CD8-positive, alpha-beta memory T cell (primary cell): ENCODE measurements around the gene GNPTG. TPM values are rescaled to one million over a fixed set of nuclear protein-coding genes. Genes with fewer than 3 reads are reported as not detected.

Experiments used
- CTCF ChIA-PET: fragments of 350-600 bp; sonication (Branson Sonifier 250); formaldehyde crosslinking; loops from one replicate; lab custom pipeline; 2021; ENCODE audit warnings: antibody characterized with exemption; lab: Charles Lee
- POLR2A ChIA-PET: fragments of 350-600 bp; sonication (Branson Sonifier 250); formaldehyde crosslinking; loops from one replicate; lab custom pipeline; 2021; ENCODE audit warnings: antibody characterized with exemption; lab: Charles Lee
- DNase-seq, 5 donors: peaks; one replicate each; pipeline versions ENCODE4 v3.0.0 to v3.0.0-alpha.2; 2020 to 2022; ENCODE audit warnings: mixed read lengths in 1 of 5
- H3K27ac ChIP-seq: one replicate; pipeline ENCODE4 v1.7.0; 2013; ENCODE audit warnings: low read depth, mild to moderate bottlenecking, low read length, moderate library complexity
- H3K27me3 ChIP-seq: 2 replicates; pipeline ENCODE4 v1.7.0; 2013; ENCODE audit warnings: low read length, mild to moderate bottlenecking; ENCODE audit not compliant: insufficient read depth, poor library complexity, severe bottlenecking
- H3K36me3 ChIP-seq: 2 replicates; pipeline ENCODE4 v1.7.0; 2013; ENCODE audit warnings: mild to moderate bottlenecking, low read length, moderate library complexity; ENCODE audit not compliant: insufficient read depth
- H3K4me1 ChIP-seq: 2 replicates; pipeline ENCODE4 v1.7.0; 2013; ENCODE audit warnings: mild to moderate bottlenecking, low read length, moderate library complexity; ENCODE audit not compliant: insufficient read depth
- H3K4me3 ChIP-seq: 2 replicates; pipeline ENCODE4 v1.7.0; 2013; ENCODE audit warnings: mild to moderate bottlenecking, low read length
- H3K9me3 ChIP-seq: 2 replicates; pipeline ENCODE4 v1.7.0; 2013; ENCODE audit warnings: mild to moderate bottlenecking, low read length
- H3K27ac Mint-ChIP-seq, 8 donors: one replicate each; pipeline ENCODE4 v1.8.0; 2020 to 2021; ENCODE audit warnings: mixed read lengths in 8 of 8, mild to moderate bottlenecking in 6 of 8, inconsistent platforms in 3 of 8, moderate library complexity in 3 of 8
- H3K27me3 Mint-ChIP-seq, 2 donors: one replicate each; pipeline ENCODE4 v1.8.0; 2020 to 2021; ENCODE audit warnings: mixed read lengths in 2 of 2, mild to moderate bottlenecking in 1 of 2, moderate library complexity in 1 of 2
- H3K36me3 Mint-ChIP-seq, 3 donors: one replicate each; pipeline ENCODE4 v1.8.0; 2020 to 2021; ENCODE audit warnings: mixed read lengths in 3 of 3, inconsistent platforms in 1 of 3, mild to moderate bottlenecking in 1 of 3
- H3K4me1 Mint-ChIP-seq, 3 donors: one replicate each; pipeline ENCODE4 v1.8.0; 2020 to 2021; ENCODE audit warnings: mixed read lengths in 3 of 3, inconsistent platforms in 1 of 3, mild to moderate bottlenecking in 1 of 3
- H3K4me3 Mint-ChIP-seq, 7 donors: one replicate each; pipeline ENCODE4 v1.8.0; 2020 to 2021; ENCODE audit warnings: mixed read lengths in 7 of 7, mild to moderate bottlenecking in 6 of 7, moderate library complexity in 4 of 7, inconsistent platforms in 2 of 7
- H3K9me3 Mint-ChIP-seq, 5 donors: one replicate each; pipeline ENCODE4 v1.8.0; 2020 to 2022; ENCODE audit warnings: mixed read lengths in 5 of 5, mild to moderate bottlenecking in 3 of 5, moderate library complexity in 2 of 5, inconsistent platforms in 1 of 5
- polyA plus RNA-seq: library from polyadenylated mRNA; unstranded; fragments of 300-500 nt; fragmentation: Illumina TruSeq; gene quantifications from one replicate; pipeline ENCODE4 v1.2.3, GENCODE V29; 2021
- total RNA-seq, 2 experiments: library from RNA; stranded (reverse); gene quantifications; one replicate each; pipeline ENCODE4 v1.2.3, GENCODE V29; 2021

The GNPTG gene
- total and polyA plus RNA-seq, 3 experiments from 2014 or later, result 32.3 to 63.3 (median 34.4) TPM

GRCh38 chr16:1322407-1322806, 29.3 kb upstream of the GNPTG start:
- Histone ChIP-seq H3K4me3 (no peak overlapping the region), H3K27ac (no peak overlapping the region), H3K4me1 (no peaks in the 10 kb centered on the region), H3K36me3 (peaks cover 47% of the 10 kb centered on the region), H3K9me3 (no peaks in the 10 kb centered on the region), H3K27me3 (no peaks in the 10 kb centered on the region)
- Mint-ChIP-seq H3K4me1 (peaks cover 2 to 4% (median 3%) of the 10 kb centered on the region in 3 donors), H3K27me3 (no peaks in the 10 kb centered on the region), H3K4me3 (no peak overlapping the region), H3K27ac (no peak overlapping the region), H3K36me3 (peaks cover 3 to 78% (median 13%) of the 10 kb centered on the region in 3 donors), H3K9me3 (no peaks in the 10 kb centered on the region)
- DNase-seq, result no peak
- CTCF ChIA-PET, result interaction anchor here (1.4 kb wide), 1 partner anchor 42 kb away, joined by 4 read pairs; no protein-coding TSS in a partner anchor
- POLR2A ChIA-PET, result no interaction called here

GRCh38 chr16:1323296-1324239, 28.2 kb upstream of the GNPTG start:
- Histone ChIP-seq H3K27me3 (no peaks in the 10 kb centered on the region), H3K4me3 (no peak overlapping the region), H3K36me3 (peaks cover 35% of the 10 kb centered on the region), H3K9me3 (no peaks in the 10 kb centered on the region), H3K4me1 (no peaks in the 10 kb centered on the region), H3K27ac (no peak overlapping the region)
- Mint-ChIP-seq H3K27ac (no peak overlapping the region), H3K4me3 (no peak overlapping the region), H3K4me1 (peaks cover 0 to under 1% (median 0%) of the 10 kb centered on the region in 3 donors), H3K9me3 (no peaks in the 10 kb centered on the region), H3K27me3 (no peaks in the 10 kb centered on the region), H3K36me3 (peaks cover 3 to 66% (median 4%) of the 10 kb centered on the region in 3 donors)
- ChIA-PET CTCF (interaction anchor here (1.4 kb wide), 1 partner anchor 40 kb away, joined by 4 read pairs; no protein-coding TSS in a partner anchor), POLR2A (no interaction called here)
- DNase-seq, result no peak

- POLR2A ChIA-PET, result no interaction called here
- H3K27ac Mint-ChIP-seq, result no peak overlapping the region
- Histone ChIP-seq H3K27ac (no peak overlapping the region), H3K36me3 (peaks cover 27% of the 10 kb centered on the region), H3K27me3 (no peaks in the 10 kb centered on the region), H3K4me3 (no peak overlapping the region), H3K4me1 (no peaks in the 10 kb centered on the region), H3K9me3 (no peaks in the 10 kb centered on the region)
- H3K4me1 Mint-ChIP-seq, result no peaks in the 10 kb centered on the region
- H3K9me3 Mint-ChIP-seq, result no peaks in the 10 kb centered on the region
- peak overlapping the region in 1 of 7 donors; percentile 20 for H3K4me3 Mint-ChIP-seq
- no peaks in the 10 kb centered on the region for H3K27me3 Mint-ChIP-seq
- H3K36me3 Mint-ChIP-seq, result peaks cover 1 to 58% (median 4%) of the 10 kb centered on the region in 3 donors
- CTCF ChIA-PET, result no interaction called here
- DNase-seq, result no peak
Measured at GRCh38 chr16:1324286-1324826, 27.4 kb upstream of the GNPTG start.

- Histone ChIP-seq H3K36me3 (peaks cover 18% of the 10 kb centered on the region), H3K9me3 (no peaks in the 10 kb centered on the region), H3K4me1 (no peaks in the 10 kb centered on the region), H3K27me3 (no peaks in the 10 kb centered on the region), H3K4me3 (no peak overlapping the region), H3K27ac (no peak overlapping the region)
- ChIA-PET POLR2A (no interaction called here), CTCF (no interaction called here)
- Mint-ChIP-seq H3K27me3 (no peaks in the 10 kb centered on the region), H3K27ac (peak overlapping the region in 1 of 8 donors; percentile 30), H3K4me3 (no peak overlapping the region), H3K4me1 (no peaks in the 10 kb centered on the region), H3K9me3 (no peaks in the 10 kb centered on the region), H3K36me3 (peaks cover 0 to 49% (median 3%) of the 10 kb centered on the region in 3 donors)
- no peak for DNase-seq
Measured at GRCh38 chr16:1325261-1325660, 26.5 kb upstream of the GNPTG start.

- peaks cover 0 to 44% (median 3%) of the 10 kb centered on the region in 3 donors for H3K36me3 Mint-ChIP-seq
- H3K27me3 Mint-ChIP-seq, result no peaks in the 10 kb centered on the region
- no peak overlapping the region for H3K4me3 ChIP-seq
- no peaks in the 10 kb centered on the region for H3K9me3 ChIP-seq
- no peaks in the 10 kb centered on the region for H3K4me1 Mint-ChIP-seq
- no peaks in the 10 kb centered on the region for H3K27me3 ChIP-seq
- H3K27ac Mint-ChIP-seq, result no peak overlapping the region
- ChIA-PET POLR2A (interaction anchor here (1.0 kb wide), 1 partner anchor 17 kb away, joined by 5 read pairs; no protein-coding TSS in a partner anchor), CTCF (no interaction called here)
- no peak overlapping the region for H3K27ac ChIP-seq
- peaks cover 12% of the 10 kb centered on the region for H3K36me3 ChIP-seq
- no peaks in the 10 kb centered on the region for H3K9me3 Mint-ChIP-seq
- no peaks in the 10 kb centered on the region for H3K4me1 ChIP-seq
- H3K4me3 Mint-ChIP-seq, result no peak overlapping the region
- no peak for DNase-seq
Measured at GRCh38 chr16:1325673-1326371, 25.9 kb upstream of the GNPTG start.

GRCh38 chr16:1326391-1326790, 25.3 kb upstream of the GNPTG start:
- no peak overlapping the region for H3K4me3 ChIP-seq
- H3K27ac ChIP-seq, result no peak overlapping the region
- Mint-ChIP-seq H3K36me3 (peaks cover 0 to 39% (median 3%) of the 10 kb centered on the region in 3 donors), H3K4me1 (peaks cover under 1 to 3% (median 2%) of the 10 kb centered on the region in 3 donors), H3K4me3 (peak overlapping the region in 1 of 7 donors; percentile 40), H3K9me3 (no peaks in the 10 kb centered on the region), H3K27ac (peak overlapping the region in 2 of 8 donors; percentile 48 to 55), H3K27me3 (no peaks in the 10 kb centered on the region)
- ChIA-PET POLR2A (interaction anchor here (1.0 kb wide), 1 partner anchor 16 kb away, joined by 5 read pairs; no protein-coding TSS in a partner anchor), CTCF (no interaction called here)
- peaks cover 12% of the 10 kb centered on the region for H3K36me3 ChIP-seq
- no peak for DNase-seq
- H3K4me1 ChIP-seq, result peaks cover 4% of the 10 kb centered on the region
- H3K27me3 ChIP-seq, result no peaks in the 10 kb centered on the region
- no peaks in the 10 kb centered on the region for H3K9me3 ChIP-seq

- no peaks in the 10 kb centered on the region for H3K9me3 ChIP-seq
- H3K4me3 Mint-ChIP-seq, result no peak overlapping the region
- H3K4me1 Mint-ChIP-seq, result peaks cover 5 to 10% (median 7%) of the 10 kb centered on the region in 3 donors
- H3K36me3 ChIP-seq, result peaks cover 12% of the 10 kb centered on the region
- peaks cover 0 to 32% (median 3%) of the 10 kb centered on the region in 3 donors for H3K36me3 Mint-ChIP-seq
- no peaks in the 10 kb centered on the region for H3K27me3 Mint-ChIP-seq
- H3K4me3 ChIP-seq, result no peak overlapping the region
- H3K27me3 ChIP-seq, result peaks cover 6% of the 10 kb centered on the region
- H3K9me3 Mint-ChIP-seq, result peaks cover 0 to 2% (median 0%) of the 10 kb centered on the region in 5 donors
- H3K27ac ChIP-seq, result no peak overlapping the region
- peak overlapping the region in 3 of 8 donors; percentile 43 to 55 (median 48) for H3K27ac Mint-ChIP-seq
- peaks cover 10% of the 10 kb centered on the region for H3K4me1 ChIP-seq
- ChIA-PET POLR2A (no interaction called here), CTCF (no interaction called here)
- DNase-seq, result no peak
Measured at GRCh38 chr16:1326946-1327618, 24.6 kb upstream of the GNPTG start.
